Left lung (tissue), 10 donors: ENCODE measurements around the gene HHIPL2. TPM values are rescaled to one million over a fixed set of nuclear protein-coding genes. Genes with fewer than 3 reads are reported as not detected.

ENCODE experiments used
- ATAC-seq: fragments of 200-7000 bp; cut with Tn5 transposase; one replicate; pipeline ENCODE4 v1.9.1; 2020; ENCODE audit warnings: moderate library complexity
- DNase-seq, 4 donors: peaks; one replicate each; pipeline ENCODE4 v3.0.0-alpha.2; 2013 to 2020
- H3K27ac ChIP-seq, 2 donors: fragments of 200-600 bp; sonication (generic) in 1 of 2; one replicate each; pipeline versions ENCODE4 v1.5.0 to v1.8.0; 2020 to 2021
- H3K27me3 ChIP-seq, 2 donors: fragments of 200-600 bp; sonication (generic) in 1 of 2; one replicate each; pipeline versions ENCODE4 v1.5.0 to v1.8.0; 2020 to 2021
- H3K36me3 ChIP-seq, 2 donors: fragments of 200-600 bp; sonication (generic) in 1 of 2; one replicate each; pipeline versions ENCODE4 v1.5.0 to v1.8.0; 2020 to 2021
- H3K4me1 ChIP-seq, 2 donors: fragments of 200-600 bp; one replicate each; pipeline ENCODE4 v1.8.0; 2021
- H3K4me3 ChIP-seq, 2 donors: fragments of 200-600 bp; sonication (generic) in 1 of 2; one replicate each; pipeline versions ENCODE4 v1.5.0 to v1.8.0; 2020 to 2021; ENCODE audit warnings: mild to moderate bottlenecking in 1 of 2
- H3K9me3 ChIP-seq, 2 donors: fragments of 200-600 bp; sonication (generic) in 1 of 2; one replicate each; pipeline versions ENCODE4 v1.5.0 to v1.8.0; 2020 to 2021
- intact Hi-C, 2 donors: fragments of 100-400 bp; cut with DNase I; formaldehyde crosslinking; loops; one replicate each; pipeline versions ENCODE4 v1.11.2 to v1.14.2; 2022
- polyA plus RNA-seq, 6 donors: library from polyadenylated mRNA; unstranded; fragments of 120-200 nt; gene quantifications; one replicate each; pipeline ENCODE4 v1.2.1, GENCODE V29; 2013; ENCODE audit not compliant: insufficient read length in 6 of 6
- total RNA-seq, 2 donors: library from RNA; stranded (reverse); fragmentation: NEBNext Ultra II Directional; extraction: Animal tissue kit (Norgen Biotek cat#: 25700); gene quantifications; one replicate each; pipeline ENCODE4 v1.2.1, GENCODE V29; 2021
- TF ChIP-seq, protein P1 (sequence below), 2 donors: fragments of 200-600 bp; sonication (generic) in 1 of 2; IDR thresholded peaks; one replicate each; pipeline versions ENCODE4 v1.5.0 to v1.8.0; 2021; ENCODE audit warnings: antibody characterized with exemption in 2 of 2
- donor health status: DM: no; HTN: yes; CAD: no.
- donor health status: DM: no; HTN: no; CAD: no.

Gene HHIPL2
- total and polyA plus RNA-seq, 8 donors: 0.50 to 1.5 (median 0.61) TPM; not detected in 1

DNA sequence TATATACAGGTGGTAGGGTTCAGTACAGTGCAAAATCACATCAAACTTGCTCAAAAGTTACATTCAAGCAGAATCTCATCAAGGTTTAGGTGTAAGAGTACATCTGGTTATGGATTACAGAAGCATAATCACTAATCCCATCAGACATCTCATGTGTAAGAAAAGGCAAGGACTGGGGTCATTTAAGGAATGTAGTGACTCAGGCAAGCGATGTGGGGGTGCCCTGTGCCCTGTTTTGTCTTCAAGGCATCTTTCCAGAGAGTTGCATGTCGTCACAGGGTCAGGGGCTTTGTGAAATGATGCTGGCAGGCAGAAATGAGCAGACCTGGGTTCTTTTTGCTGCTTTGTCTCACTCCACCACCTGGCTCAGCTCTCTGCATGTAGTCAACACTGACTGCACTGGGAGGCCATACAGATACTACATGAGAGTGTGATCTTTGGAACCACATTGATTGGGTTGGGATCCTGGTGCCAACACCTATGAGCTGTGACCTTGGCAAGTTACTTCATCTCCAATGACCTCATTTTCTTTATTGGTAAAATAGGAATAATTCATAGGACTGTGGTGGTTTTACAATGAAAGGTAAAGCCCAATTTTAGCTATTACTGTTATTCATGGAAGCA, 8.2 kb upstream of the HHIPL2 start:
- intact Hi-C loops: no loop called here
- no peak for ATAC-seq
- TF ChIP-seq, protein P1, sequence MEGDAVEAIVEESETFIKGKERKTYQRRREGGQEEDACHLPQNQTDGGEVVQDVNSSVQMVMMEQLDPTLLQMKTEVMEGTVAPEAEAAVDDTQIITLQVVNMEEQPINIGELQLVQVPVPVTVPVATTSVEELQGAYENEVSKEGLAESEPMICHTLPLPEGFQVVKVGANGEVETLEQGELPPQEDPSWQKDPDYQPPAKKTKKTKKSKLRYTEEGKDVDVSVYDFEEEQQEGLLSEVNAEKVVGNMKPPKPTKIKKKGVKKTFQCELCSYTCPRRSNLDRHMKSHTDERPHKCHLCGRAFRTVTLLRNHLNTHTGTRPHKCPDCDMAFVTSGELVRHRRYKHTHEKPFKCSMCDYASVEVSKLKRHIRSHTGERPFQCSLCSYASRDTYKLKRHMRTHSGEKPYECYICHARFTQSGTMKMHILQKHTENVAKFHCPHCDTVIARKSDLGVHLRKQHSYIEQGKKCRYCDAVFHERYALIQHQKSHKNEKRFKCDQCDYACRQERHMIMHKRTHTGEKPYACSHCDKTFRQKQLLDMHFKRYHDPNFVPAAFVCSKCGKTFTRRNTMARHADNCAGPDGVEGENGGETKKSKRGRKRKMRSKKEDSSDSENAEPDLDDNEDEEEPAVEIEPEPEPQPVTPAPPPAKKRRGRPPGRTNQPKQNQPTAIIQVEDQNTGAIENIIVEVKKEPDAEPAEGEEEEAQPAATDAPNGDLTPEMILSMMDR (IDR thresholded peaks at IDR 0.05): no peak

DNA sequence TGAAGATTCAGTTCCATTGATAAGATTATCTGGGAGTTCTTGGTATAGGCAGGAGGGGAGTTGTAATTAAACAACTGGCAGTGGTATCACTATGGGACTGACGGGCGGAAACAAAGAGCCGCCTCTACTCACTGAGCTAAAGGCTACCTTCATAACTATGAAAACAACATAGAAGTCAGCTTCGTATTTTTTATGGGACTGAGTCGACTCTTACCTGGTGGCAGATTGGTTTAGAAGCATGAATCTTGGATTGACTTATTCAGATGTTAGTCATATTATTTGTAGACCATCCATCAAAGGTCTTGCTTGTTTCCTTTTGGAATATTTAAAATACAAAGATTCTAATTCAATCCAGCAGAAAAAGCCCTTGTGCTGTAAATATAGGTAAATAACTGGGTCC, 6.3 kb upstream of the HHIPL2 start:
- Histone ChIP-seq H3K36me3 (peaks cover 0 to 32% of the 10 kb centered on the region in 2 donors), H3K4me3 (no peak overlapping the region), H3K27ac (no peak overlapping the region), H3K9me3 (no peaks in the 10 kb centered on the region), H3K4me1 (no peaks in the 10 kb centered on the region), H3K27me3 (no peaks in the 10 kb centered on the region)
- intact Hi-C loops: no loop called here
- ATAC-seq: no peak
- TF ChIP-seq, protein P1 (IDR thresholded peaks at IDR 0.05): no peak
- DNase-seq: no peak

More for the DNA sequence above, 8.2 kb upstream of the HHIPL2 start:
- Histone ChIP-seq H3K36me3 (peaks cover 0 to 50% of the 10 kb centered on the region in 2 donors), H3K27ac (no peak overlapping the region), H3K4me3 (no peak overlapping the region), H3K27me3 (no peaks in the 10 kb centered on the region), H3K4me1 (no peaks in the 10 kb centered on the region), H3K9me3 (no peaks in the 10 kb centered on the region)
- no peak for DNase-seq

DNA sequence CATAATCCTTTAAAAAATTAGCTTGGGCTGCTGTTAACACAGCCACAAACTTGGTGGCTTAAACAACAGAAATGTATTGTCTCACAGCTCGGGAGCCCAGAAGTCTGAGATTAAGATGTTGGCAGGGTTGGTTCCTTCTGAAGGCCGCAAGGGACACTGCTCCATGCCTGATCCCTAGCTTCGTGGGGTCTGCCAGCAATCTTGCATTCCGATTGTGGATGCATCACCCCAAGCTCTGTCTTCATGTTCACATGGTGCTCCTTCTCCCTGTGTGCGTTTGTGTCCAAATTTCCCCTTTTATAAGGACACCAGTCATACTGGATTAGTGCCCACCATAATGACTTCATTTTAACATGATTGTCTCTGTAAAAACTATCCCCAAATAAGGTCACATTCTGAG, 5.0 kb upstream of the HHIPL2 start:
- ATAC-seq: no peak
- Histone ChIP-seq H3K36me3 (peaks cover 0 to 20% of the 10 kb centered on the region in 2 donors), H3K9me3 (no peaks in the 10 kb centered on the region), H3K4me3 (no peak overlapping the region), H3K27me3 (no peaks in the 10 kb centered on the region), H3K27ac (no peak overlapping the region), H3K4me1 (no peaks in the 10 kb centered on the region)
- TF ChIP-seq, protein P1 (IDR thresholded peaks at IDR 0.05): no peak
- intact Hi-C loops: no loop called here
- no peak for DNase-seq

- H3K4me3 ChIP-seq: no peak overlapping the region
- DNase-seq: no peak
- no peaks in the 10 kb centered on the region for H3K36me3 ChIP-seq
- intact Hi-C loops: no loop called here
- no peaks in the 10 kb centered on the region for H3K4me1 ChIP-seq
- H3K27me3 ChIP-seq: peaks cover 0 to 31% of the 10 kb centered on the region in 2 donors
- TF ChIP-seq, protein P1 (IDR thresholded peaks at IDR 0.05): no peak
- ATAC-seq: no peak
- no peak overlapping the region for H3K27ac ChIP-seq
- H3K9me3 ChIP-seq: no peaks in the 10 kb centered on the region
Measured at GRCh38 chr1:222547260-222547614, 667 bp downstream of the HHIPL2 start.

GRCh38 chr1:222546548-222547259, 1.2 kb downstream of the HHIPL2 start:
- Histone ChIP-seq H3K27me3 (peaks cover 0 to 31% of the 10 kb centered on the region in 2 donors), H3K4me1 (no peaks in the 10 kb centered on the region), H3K4me3 (no peak overlapping the region), H3K27ac (no peak overlapping the region), H3K36me3 (no peaks in the 10 kb centered on the region), H3K9me3 (no peaks in the 10 kb centered on the region)
- intact Hi-C loops: no loop called here
- peak in 2 of 4 donors; percentile 9 to 21 for DNase-seq
- TF ChIP-seq, protein P1 (IDR thresholded peaks at IDR 0.05): no peak
- ATAC-seq: peak; percentile 80
